Measurements from ENCODE around the gene CTTN. TPM values are rescaled to one million over a fixed set of nuclear protein-coding genes. Genes with fewer than 3 reads are reported as not detected.

The CTTN gene
- polyA plus RNA-seq, 6 donors from 2014 or later: 0.13 to 1.1 (median 0.81) TPM; not detected in 2

GRCh38 chr11:70415642-70416395 lies 17.5 kb downstream of the CTTN start:
- peaks cover 0 to 3% (median 0%) of the 10 kb centered on the region in 7 donors for H3K9me3 Mint-ChIP-seq
- H3K4me3 Mint-ChIP-seq: peak overlapping the region in 1 of 8 donors; percentile 36
- ATAC-seq (ENCODE audit: low read depth in 2 of 2): no peak
- H3K27me3 Mint-ChIP-seq: peaks cover 45 to 78% (median 62%) of the 10 kb centered on the region in 3 donors
- DNase-seq: no peak
- H3K36me3 Mint-ChIP-seq: no peaks in the 10 kb centered on the region
- peaks cover 0 to 6% (median 4%) of the 10 kb centered on the region in 3 donors for H3K4me1 Mint-ChIP-seq
- no peak overlapping the region for H3K27ac Mint-ChIP-seq

GRCh38 chr11:70416881-70417280 lies 18.6 kb downstream of the CTTN start:
- no peak for DNase-seq
- H3K27me3 Mint-ChIP-seq: peaks cover 50 to 78% (median 58%) of the 10 kb centered on the region in 3 donors
- no peak for ATAC-seq (ENCODE audit: low read depth in 2 of 2)
- no peaks in the 10 kb centered on the region for H3K36me3 Mint-ChIP-seq
- H3K4me1 Mint-ChIP-seq: peaks cover 0 to 6% (median 4%) of the 10 kb centered on the region in 3 donors
- H3K9me3 Mint-ChIP-seq: peaks cover 0 to 2% (median 0%) of the 10 kb centered on the region in 7 donors
- no peak overlapping the region for H3K27ac Mint-ChIP-seq
- peak overlapping the region in 1 of 8 donors; percentile 15 for H3K4me3 Mint-ChIP-seq

- Mint-ChIP-seq H3K27me3 (peaks cover 52 to 78% (median 60%) of the 10 kb centered on the region in 3 donors), H3K9me3 (peaks cover 0 to 2% (median 0%) of the 10 kb centered on the region in 7 donors), H3K27ac (no peak overlapping the region), H3K4me3 (no peak overlapping the region), H3K36me3 (peaks cover 0 to 5% of the 10 kb centered on the region in 2 donors), H3K4me1 (peaks cover 0 to 6% (median 4%) of the 10 kb centered on the region in 3 donors)
- DNase-seq: no peak
- ATAC-seq (ENCODE audit: low read depth in 2 of 2): no peak
Measured at GRCh38 chr11:70418130-70418529, 19.8 kb downstream of the CTTN start.

GRCh38 chr11:70419307-70420007 lies 21.1 kb downstream of the CTTN start:
- Mint-ChIP-seq H3K9me3 (no peaks in the 10 kb centered on the region), H3K27ac (no peak overlapping the region), H3K36me3 (peaks cover 0 to 11% of the 10 kb centered on the region in 2 donors), H3K4me1 (peaks cover 0 to 7% (median 6%) of the 10 kb centered on the region in 3 donors), H3K4me3 (no peak overlapping the region), H3K27me3 (peaks cover 54 to 84% (median 67%) of the 10 kb centered on the region in 3 donors)
- ATAC-seq (ENCODE audit: low read depth in 2 of 2) (no peak), DNase-seq (no peak)

- Mint-ChIP-seq H3K27ac (no peak overlapping the region), H3K36me3 (peaks cover 0 to 11% of the 10 kb centered on the region in 2 donors), H3K4me3 (no peak overlapping the region), H3K27me3 (peaks cover 52 to 84% (median 67%) of the 10 kb centered on the region in 3 donors), H3K9me3 (no peaks in the 10 kb centered on the region), H3K4me1 (peaks cover 0 to 7% (median 6%) of the 10 kb centered on the region in 3 donors)
- ATAC-seq (ENCODE audit: low read depth in 2 of 2): no peak
- no peak for DNase-seq
Measured at GRCh38 chr11:70420008-70420464, 21.7 kb downstream of the CTTN start.

- Mint-ChIP-seq H3K4me3 (peak overlapping the region in 1 of 8 donors; percentile 29), H3K36me3 (peaks cover 0 to 11% of the 10 kb centered on the region in 2 donors), H3K9me3 (no peaks in the 10 kb centered on the region), H3K4me1 (peaks cover 0 to 7% (median 6%) of the 10 kb centered on the region in 3 donors), H3K27ac (no peak overlapping the region), H3K27me3 (peaks cover 49 to 84% (median 68%) of the 10 kb centered on the region in 3 donors)
- no peak for DNase-seq
- ATAC-seq (ENCODE audit: low read depth in 2 of 2): no peak
Measured at GRCh38 chr11:70420496-70420895, 22.2 kb downstream of the CTTN start.

- H3K4me3 Mint-ChIP-seq: no peak overlapping the region
- DNase-seq: no peak
- H3K9me3 Mint-ChIP-seq: no peaks in the 10 kb centered on the region
- peaks cover 44 to 83% (median 69%) of the 10 kb centered on the region in 3 donors for H3K27me3 Mint-ChIP-seq
- no peak for ATAC-seq (ENCODE audit: low read depth in 2 of 2)
- no peak overlapping the region for H3K27ac Mint-ChIP-seq
- H3K4me1 Mint-ChIP-seq: peaks cover 0 to 5% (median 1%) of the 10 kb centered on the region in 3 donors
- peaks cover 0 to 11% of the 10 kb centered on the region in 2 donors for H3K36me3 Mint-ChIP-seq
Measured at GRCh38 chr11:70421123-70421522, 22.8 kb downstream of the CTTN start.

- ATAC-seq (ENCODE audit: low read depth in 2 of 2) (no peak), DNase-seq (no peak)
- peaks cover 0 to 11% of the 10 kb centered on the region in 2 donors for H3K36me3 Mint-ChIP-seq
- peak overlapping the region in 1 of 8 donors; percentile 15 for H3K4me3 Mint-ChIP-seq
- H3K27me3 Mint-ChIP-seq: peaks cover 42 to 69% (median 62%) of the 10 kb centered on the region in 3 donors
- peak overlapping the region in 1 of 6 donors; percentile 24 for H3K27ac Mint-ChIP-seq
- H3K9me3 Mint-ChIP-seq: no peaks in the 10 kb centered on the region
- peaks cover 0 to 3% (median 0%) of the 10 kb centered on the region in 3 donors for H3K4me1 Mint-ChIP-seq
Measured at GRCh38 chr11:70422692-70423522, 24.6 kb downstream of the CTTN start.

GRCh38 chr11:70423523-70424505 lies 25.5 kb downstream of the CTTN start:
- H3K27me3 Mint-ChIP-seq: peaks cover 47 to 70% (median 63%) of the 10 kb centered on the region in 3 donors
- H3K4me3 Mint-ChIP-seq: no peak overlapping the region
- H3K36me3 Mint-ChIP-seq: peaks cover 0 to 11% of the 10 kb centered on the region in 2 donors
- ATAC-seq (ENCODE audit: low read depth in 2 of 2): no peak
- peaks cover 0 to 3% (median 0%) of the 10 kb centered on the region in 3 donors for H3K4me1 Mint-ChIP-seq
- DNase-seq: no peak
- no peak overlapping the region for H3K27ac Mint-ChIP-seq
- no peaks in the 10 kb centered on the region for H3K9me3 Mint-ChIP-seq

- no peak overlapping the region for H3K27ac Mint-ChIP-seq
- DNase-seq (no peak), ATAC-seq (ENCODE audit: low read depth in 2 of 2) (no peak)
- H3K4me1 Mint-ChIP-seq: peaks cover 0 to 3% (median 0%) of the 10 kb centered on the region in 3 donors
- peaks cover 0 to 11% of the 10 kb centered on the region in 2 donors for H3K36me3 Mint-ChIP-seq
- H3K4me3 Mint-ChIP-seq: no peak overlapping the region
- H3K9me3 Mint-ChIP-seq: no peaks in the 10 kb centered on the region
- peaks cover 43 to 78% (median 66%) of the 10 kb centered on the region in 3 donors for H3K27me3 Mint-ChIP-seq
Measured at GRCh38 chr11:70424765-70425344, 26.5 kb downstream of the CTTN start.

- Mint-ChIP-seq H3K4me1 (peaks cover 0 to 6% (median 0%) of the 10 kb centered on the region in 3 donors), H3K4me3 (no peak overlapping the region), H3K9me3 (no peaks in the 10 kb centered on the region), H3K27ac (no peak overlapping the region), H3K27me3 (peaks cover 28 to 78% (median 72%) of the 10 kb centered on the region in 3 donors), H3K36me3 (peaks cover 0 to 11% of the 10 kb centered on the region in 2 donors)
- ATAC-seq (ENCODE audit: low read depth in 2 of 2): no peak
- no peak for DNase-seq
Measured at GRCh38 chr11:70427436-70427835, 29.1 kb downstream of the CTTN start.

Data from naive B cell (primary cell).